ENCODE data around the gene SIPA1.

DNA sequence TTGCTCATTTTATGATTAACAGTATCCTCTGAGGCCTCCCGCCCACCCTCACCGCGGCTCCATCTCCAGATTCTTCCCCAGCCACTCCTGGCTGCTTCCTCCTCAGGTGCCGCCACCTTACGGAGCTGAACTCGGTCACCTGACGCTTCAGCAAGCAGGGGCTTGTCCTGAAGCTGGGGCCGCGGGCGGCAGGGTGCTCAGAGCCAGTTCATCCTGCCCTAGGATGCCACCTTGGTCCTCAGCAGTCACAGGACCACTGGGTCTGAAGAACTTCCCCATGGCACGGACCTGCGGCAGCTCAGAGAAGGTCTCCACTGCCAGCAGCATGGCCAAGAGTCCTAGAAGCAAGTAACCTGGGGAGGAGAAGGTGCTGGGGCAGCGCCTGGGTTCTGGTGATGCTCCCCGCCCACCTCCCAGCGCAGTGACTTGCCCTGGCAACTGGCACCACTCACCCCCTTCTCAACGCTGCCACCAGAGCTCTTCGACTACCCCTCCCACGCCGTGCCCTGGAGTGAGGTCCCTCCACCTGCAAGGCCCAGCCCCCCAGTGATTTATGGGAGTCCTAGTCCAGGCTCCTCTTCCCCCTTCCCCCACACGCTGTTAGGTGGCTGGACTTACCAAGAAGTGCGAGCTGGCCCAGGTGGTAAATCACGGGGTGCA is 44.9 kb upstream of the SIPA1 start:
- no peak for TF ChIP-seq CTCF (IDR thresholded peaks at IDR 0.05)
- TF ChIP-seq ZFX (IDR thresholded peaks at IDR 0.05; ENCODE audit: borderline replicate concordance): no peak

Data from 22Rv1 (cell line).